Measurements from ENCODE around the gene PBX4.

DNA sequence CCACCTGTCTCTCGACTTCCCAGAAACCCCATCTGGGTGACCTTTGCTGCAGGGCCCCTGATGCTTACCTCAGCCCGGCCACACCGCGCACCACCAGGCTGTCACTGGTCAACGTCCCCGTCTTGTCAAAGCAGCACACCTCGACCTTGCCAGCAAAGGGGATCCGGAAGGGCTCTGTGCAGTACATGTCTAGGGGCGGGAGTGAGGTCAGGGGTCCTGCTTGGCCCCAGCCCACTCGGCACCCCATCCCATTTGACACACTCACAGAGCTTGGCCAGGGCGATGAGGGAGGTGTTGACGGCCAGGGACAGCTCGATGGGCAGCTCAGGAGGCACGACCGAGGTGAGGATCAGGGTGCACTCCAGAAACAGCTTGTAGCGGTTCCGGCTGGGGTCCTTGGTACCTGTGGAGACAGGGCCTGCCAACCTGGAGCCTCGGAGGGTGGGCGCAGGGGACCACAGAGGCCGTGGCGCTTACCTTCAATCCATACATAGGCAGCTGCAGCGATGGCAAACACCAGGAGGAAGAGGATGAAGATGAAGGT is 36.6 kb upstream of the PBX4 start:
- no peak for TF ChIP-seq POLR2A (IDR thresholded peaks at IDR 0.05; ENCODE audit: low read length)
- TF ChIP-seq GATA1 (IDR thresholded peaks at IDR 0.05; ENCODE audit: low read depth, low read length): no peak
